Activated CD4-positive, alpha-beta T cell treated with anti-CD3 and anti-CD28 coated beads for 48 hours (primary cell): Measurements from ENCODE around the gene ASTN2.

Source experiments
- DNase-seq: peaks from one replicate; pipeline ENCODE4 v3.0.0-alpha.2; 2020

The ASTN2 gene

GRCh38 chr9:116491659-116492058, 923.2 kb downstream of the ASTN2 start:
- DNase-seq: no peak

- no peak for DNase-seq
Observed at GRCh38 chr9:116491219-116491618, 923.6 kb downstream of the ASTN2 start.

- DNase-seq: no peak
Observed at GRCh38 chr9:116490321-116490720, 924.5 kb downstream of the ASTN2 start.

- DNase-seq: no peak
Observed at GRCh38 chr9:116488373-116488772, 926.5 kb downstream of the ASTN2 start.

GRCh38 chr9:116484492-116485061, 930.3 kb downstream of the ASTN2 start:
- DNase-seq: no peak

GRCh38 chr9:116483622-116484491, 931.0 kb downstream of the ASTN2 start:
- no peak for DNase-seq

- no peak for DNase-seq
Observed at GRCh38 chr9:116482740-116483139, 932.1 kb downstream of the ASTN2 start.

- no peak for DNase-seq
Observed at GRCh38 chr9:116480700-116481099, 934.2 kb downstream of the ASTN2 start.

- no peak for DNase-seq
Observed at GRCh38 chr9:116479967-116480366, 934.9 kb downstream of the ASTN2 start.

GRCh38 chr9:116479056-116479544, 935.8 kb downstream of the ASTN2 start:
- no peak for DNase-seq

GRCh38 chr9:116477584-116478141, 937.2 kb downstream of the ASTN2 start:
- DNase-seq: no peak

GRCh38 chr9:116476935-116477381, 937.9 kb downstream of the ASTN2 start:
- DNase-seq: no peak

GRCh38 chr9:116476002-116476401, 938.9 kb downstream of the ASTN2 start:
- no peak for DNase-seq

- no peak for DNase-seq
Observed at GRCh38 chr9:116475201-116475600, 939.7 kb downstream of the ASTN2 start.

- DNase-seq: no peak
Observed at GRCh38 chr9:116471944-116472506, 942.8 kb downstream of the ASTN2 start.

- no peak for DNase-seq
Observed at GRCh38 chr9:116471093-116471906, 943.6 kb downstream of the ASTN2 start.

GRCh38 chr9:116468793-116469527, 945.9 kb downstream of the ASTN2 start:
- DNase-seq: no peak

GRCh38 chr9:116468369-116468768, 946.5 kb downstream of the ASTN2 start:
- no peak for DNase-seq

GRCh38 chr9:116467740-116468351, 947.0 kb downstream of the ASTN2 start:
- DNase-seq: no peak

GRCh38 chr9:116466271-116467235, 948.3 kb downstream of the ASTN2 start:
- DNase-seq: no peak
